ENCODE data around the gene MIS12.

Gene MIS12, protein sequence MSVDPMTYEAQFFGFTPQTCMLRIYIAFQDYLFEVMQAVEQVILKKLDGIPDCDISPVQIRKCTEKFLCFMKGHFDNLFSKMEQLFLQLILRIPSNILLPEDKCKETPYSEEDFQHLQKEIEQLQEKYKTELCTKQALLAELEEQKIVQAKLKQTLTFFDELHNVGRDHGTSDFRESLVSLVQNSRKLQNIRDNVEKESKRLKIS

DNA sequence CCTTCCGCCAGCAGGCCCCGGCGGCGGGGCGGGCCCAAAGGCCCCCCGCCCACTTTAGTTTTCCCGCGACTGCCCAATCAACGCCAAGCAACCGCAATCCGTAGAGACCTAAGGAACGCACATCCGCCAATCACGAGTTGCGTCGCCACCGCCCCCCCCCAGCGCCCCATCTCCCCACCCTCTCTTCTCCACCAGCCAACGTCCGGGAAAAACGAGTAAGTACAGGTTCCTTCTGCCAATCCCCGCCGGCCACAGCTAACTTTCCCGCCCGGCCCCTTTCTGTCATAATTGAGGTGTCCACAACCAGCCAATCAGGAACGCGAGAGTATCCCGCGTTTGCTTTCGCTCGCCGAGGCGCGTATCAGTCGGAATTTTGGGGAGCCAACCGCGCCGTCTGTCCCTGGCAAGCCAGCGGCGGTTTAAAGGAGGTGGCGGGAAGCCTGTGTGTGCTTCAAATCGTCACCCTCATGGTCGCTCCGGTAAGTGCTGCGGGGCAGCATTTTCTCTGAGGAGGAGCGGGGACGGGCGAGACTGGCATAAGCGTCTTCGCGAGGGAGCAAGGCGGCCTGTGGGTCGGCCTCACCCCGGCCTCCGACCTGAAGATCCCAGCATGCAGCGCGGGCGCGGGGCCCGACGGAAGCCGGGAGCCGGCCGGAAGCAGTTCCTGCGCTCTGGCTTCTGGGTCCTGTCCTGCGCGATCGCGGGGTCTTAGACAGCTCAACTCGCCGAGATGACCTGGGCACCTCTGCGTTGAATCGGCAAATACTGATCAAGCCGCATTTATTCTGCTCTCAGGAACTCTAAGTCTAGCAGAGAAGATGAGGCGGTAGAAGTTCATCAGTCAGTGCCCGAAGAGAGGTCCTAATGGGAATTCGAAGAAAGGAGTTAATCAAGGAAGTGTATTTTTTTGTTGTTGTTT, at the start of gene MIS12:
Gene MIS12 (plus strand): TSS at position 361 of the 919 bp plus-strand sequence. CDS start 2,297 bp downstream, outside the sequence.
- peak; percentile 94 to 98 (median 97) for DNase-seq (ENCODE audit: low read depth in 2 of 3, low spot score in 1 of 3)

- DNase-seq (ENCODE audit: low read depth in 2 of 3, low spot score in 1 of 3): no peak
Observed at GRCh38 chr17:5437721-5438317, 48.5 kb upstream of the MIS12 start.

DNA sequence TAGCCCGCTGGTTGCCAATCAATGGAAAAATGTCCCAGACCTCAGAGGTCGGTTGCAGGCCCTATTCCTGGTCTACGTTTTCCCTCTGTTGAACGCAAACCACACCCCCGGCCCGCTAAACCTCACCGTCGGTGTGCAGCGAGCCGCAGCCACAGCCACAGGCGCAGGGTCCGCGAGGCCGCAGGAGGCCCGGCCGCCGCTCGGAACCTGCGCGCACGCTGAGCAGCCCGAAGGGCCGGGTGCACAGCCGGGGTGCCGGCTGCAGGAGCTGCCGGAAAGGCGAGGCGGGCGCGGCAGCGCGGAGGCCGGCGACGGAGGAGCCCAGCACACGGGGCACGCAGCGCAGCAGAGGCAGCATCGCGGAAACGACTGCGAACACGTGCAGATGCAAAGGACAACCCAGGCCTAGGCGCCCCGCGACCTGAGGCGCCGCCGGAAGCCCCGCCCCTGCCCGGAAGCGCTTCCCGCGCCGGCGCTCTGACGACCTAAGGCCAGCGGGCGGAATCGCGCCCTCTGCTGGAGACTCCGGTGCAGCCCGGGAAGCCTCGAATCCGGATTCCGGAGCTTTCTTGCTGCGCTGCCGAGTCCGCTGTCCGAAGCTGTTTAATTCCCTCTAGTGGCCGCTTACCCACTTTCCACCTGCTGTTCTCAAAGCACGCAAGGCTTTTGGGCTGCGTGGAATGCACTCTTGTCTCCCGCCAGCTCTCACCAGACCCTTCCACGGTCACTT, 47.5 kb upstream of the MIS12 start, which contains the start of gene C1QBP:
Gene C1QBP (minus strand): TSS at position 440 of the 730 bp plus-strand sequence. CDS start 82 bp downstream, at position 358.
- DNase-seq (ENCODE audit: low read depth in 2 of 3, low spot score in 1 of 3): peak; percentile 87 to 92 (median 89)

- no peak for DNase-seq (ENCODE audit: low read depth in 2 of 3, low spot score in 1 of 3)
Observed at GRCh38 chr17:5439446-5439764, 47.0 kb upstream of the MIS12 start.

DNA sequence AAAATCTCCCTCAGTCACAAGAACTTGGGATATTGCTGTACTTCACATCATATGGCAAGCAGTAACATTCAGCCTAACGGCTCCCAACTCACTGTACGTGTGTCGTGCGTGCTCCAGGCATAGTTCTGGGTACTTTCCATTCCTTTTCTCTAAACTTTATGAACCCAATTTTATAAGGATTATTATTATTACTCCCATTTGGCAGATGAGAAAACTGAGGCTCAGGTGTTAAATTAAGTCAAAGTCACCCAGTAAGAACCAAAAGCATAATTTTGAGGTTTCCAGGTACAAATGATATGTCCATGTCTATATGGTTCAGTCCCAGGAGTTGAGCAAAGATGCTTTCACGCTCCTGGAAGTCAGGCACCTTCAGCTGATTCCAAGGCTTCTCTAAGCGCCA, 42.6 kb upstream of the MIS12 start:
- DNase-seq (ENCODE audit: low read depth in 2 of 3, low spot score in 1 of 3): no peak

DNA sequence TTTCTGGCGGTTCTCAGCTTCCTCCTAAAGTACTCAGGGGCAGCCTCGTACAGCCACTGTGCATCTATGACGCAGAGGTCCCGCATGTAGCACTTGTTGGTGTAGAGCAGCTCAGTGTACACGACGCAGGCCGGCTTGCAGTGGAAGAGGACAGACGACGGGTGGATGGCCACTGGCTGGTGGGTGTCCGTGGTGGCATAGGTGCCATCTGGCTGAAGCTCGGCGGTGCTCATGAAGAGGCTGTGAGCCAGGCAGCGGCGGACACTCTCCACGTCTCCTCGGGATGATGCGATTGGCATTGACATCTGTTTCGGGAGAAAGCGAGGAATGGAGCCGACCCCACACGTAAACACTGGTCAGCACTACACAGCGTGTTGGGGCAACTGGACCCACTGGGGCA, 42.2 kb upstream of the MIS12 start:
- no peak for DNase-seq (ENCODE audit: low read depth in 2 of 3, low spot score in 1 of 3)

- DNase-seq (ENCODE audit: low read depth in 2 of 3, low spot score in 1 of 3): no peak
Observed at GRCh38 chr17:5446786-5447185, 39.6 kb upstream of the MIS12 start.

DNA sequence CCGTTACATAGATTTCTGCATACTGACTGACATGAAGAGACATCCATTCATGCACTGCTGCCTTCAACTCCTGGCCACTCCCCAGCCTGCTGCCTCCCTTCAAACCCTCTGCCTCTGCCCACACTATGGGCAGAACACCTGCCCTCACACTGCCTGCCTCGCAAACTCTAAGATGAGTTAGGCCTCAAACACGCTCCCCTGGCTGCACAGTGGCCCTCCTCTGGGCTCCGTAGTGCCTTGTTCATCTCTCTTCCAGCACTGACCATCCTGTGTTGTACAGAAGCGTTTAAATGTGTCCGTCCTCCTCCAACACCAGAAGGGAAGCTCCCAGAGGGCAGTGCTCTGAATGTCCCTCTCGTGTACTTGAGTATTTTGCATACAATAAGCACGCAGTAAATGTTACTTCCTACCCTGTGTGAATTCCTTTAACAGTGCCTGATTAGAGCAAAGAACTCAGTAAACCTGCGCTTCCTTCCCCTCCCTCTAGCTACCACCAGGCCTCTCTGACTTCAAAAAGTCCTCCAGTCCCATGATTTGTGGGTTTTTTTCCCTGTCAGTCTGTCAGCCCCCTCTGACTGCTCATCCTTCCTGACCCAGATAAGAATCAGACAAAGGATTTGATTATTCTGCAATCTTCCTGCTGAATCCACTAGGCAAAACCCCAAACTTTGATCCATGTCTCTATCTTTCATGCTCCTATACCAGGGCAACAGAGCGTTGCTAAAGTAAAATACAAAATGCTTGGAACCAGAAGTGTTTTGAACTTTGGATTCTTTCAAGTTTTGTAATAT, 21.5 kb upstream of the MIS12 start:
- DNase-seq (ENCODE audit: low read depth in 2 of 3, low spot score in 1 of 3): no peak

DNA sequence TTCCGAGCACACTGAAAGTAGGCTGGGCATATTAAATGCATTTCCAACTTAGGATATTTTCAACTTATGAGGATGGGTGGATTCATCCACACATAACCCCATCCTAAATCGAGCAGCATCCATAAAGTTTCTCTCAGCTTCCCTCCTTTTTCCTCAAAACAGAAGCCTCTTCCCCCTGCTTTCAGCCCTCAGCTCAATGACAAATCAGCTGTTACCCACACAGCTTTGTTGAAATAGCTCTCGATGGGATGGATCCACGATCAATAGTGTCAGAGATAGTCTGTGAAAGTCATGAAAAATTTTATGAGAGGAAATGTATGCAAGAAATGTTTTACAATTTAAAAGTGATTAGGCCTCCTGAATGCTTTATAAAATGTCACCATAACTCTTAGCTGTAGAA, 20.1 kb upstream of the MIS12 start:
- no peak for DNase-seq (ENCODE audit: low read depth in 2 of 3, low spot score in 1 of 3)

- no peak for DNase-seq (ENCODE audit: low read depth in 2 of 3, low spot score in 1 of 3)
Observed at GRCh38 chr17:5467416-5467815, 18.9 kb upstream of the MIS12 start.

GRCh38 chr17:5468075-5468473, 18.3 kb upstream of the MIS12 start:
- peak in 1 of 3 donors; percentile 13 for DNase-seq (ENCODE audit: low read depth in 2 of 3, low spot score in 1 of 3)

DNA sequence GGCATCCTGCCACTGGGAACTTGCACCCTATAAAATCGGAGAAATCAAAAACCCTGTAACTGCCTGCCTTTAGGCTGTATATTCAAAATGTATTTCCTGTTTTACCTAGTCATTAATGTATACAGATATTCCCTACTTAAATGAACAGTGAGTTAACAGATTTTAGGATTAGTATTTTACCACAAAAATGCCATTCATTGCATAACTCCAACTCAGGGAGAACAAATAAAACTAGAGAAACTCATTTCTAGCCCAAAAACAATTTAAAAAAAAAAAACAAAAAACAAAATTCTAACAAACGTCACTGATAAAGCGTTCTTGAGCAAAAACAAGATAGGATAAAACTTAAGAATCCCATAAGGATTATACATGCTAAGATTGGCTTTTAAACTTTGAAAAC, 13.9 kb upstream of the MIS12 start:
- DNase-seq (ENCODE audit: low read depth in 2 of 3, low spot score in 1 of 3): no peak

DNA sequence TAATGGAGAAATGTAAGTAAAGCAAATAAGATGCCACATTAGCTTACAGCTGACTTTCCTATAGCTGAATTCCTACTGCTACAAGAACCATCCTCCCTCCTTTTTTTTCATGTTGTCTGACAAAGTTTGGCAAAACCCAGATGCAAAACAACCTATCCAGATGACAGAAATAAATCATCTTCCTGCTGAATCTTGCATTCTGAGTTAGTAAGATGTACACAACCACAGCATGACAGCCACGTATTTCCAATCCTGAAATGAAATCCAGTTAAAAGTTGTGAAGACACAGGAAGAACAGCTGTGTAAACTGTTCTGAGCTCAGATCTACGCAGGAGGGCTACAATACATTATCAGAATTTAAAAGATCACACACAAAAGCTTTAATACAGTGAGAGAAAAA, 12.5 kb upstream of the MIS12 start:
- DNase-seq (ENCODE audit: low read depth in 2 of 3, low spot score in 1 of 3): no peak

GRCh38 chr17:5478992-5479391, 7.4 kb upstream of the MIS12 start:
- DNase-seq (ENCODE audit: low read depth in 2 of 3, low spot score in 1 of 3): no peak

DNA sequence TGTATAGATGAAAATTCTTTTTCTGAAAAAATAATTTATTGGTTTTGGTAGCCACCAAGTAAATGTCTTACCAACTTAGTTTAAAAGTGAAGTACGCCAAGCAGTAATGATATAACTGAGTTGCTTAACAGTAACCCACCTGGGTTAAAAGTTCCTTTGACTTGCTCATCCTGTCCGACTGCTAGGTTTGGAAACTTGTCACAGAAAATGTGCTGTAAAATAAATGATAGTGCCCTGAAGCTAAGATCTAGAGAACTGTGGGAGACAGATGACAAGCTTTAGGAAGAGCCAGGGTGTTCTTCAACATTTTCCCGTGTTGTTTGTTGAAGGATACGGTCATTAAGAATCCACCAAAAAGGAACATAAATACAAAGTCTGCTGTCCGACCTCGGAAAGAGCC, 5.4 kb upstream of the MIS12 start:
- no peak for DNase-seq (ENCODE audit: low read depth in 2 of 3, low spot score in 1 of 3)

- no peak for DNase-seq (ENCODE audit: low read depth in 2 of 3, low spot score in 1 of 3)
Observed at GRCh38 chr17:5481451-5481850, 4.9 kb upstream of the MIS12 start.

GRCh38 chr17:5485270-5486205, 828 bp upstream of the MIS12 start, which contains the start of gene DERL2:
TSS of gene DERL2 (minus strand) at chr17:5486178. CDS start at chr17:5486161, 17 bp downstream.
- no peak for DNase-seq (ENCODE audit: low read depth in 2 of 3, low spot score in 1 of 3)

- no peak for DNase-seq (ENCODE audit: low read depth in 2 of 3, low spot score in 1 of 3)
Observed at GRCh38 chr17:5488752-5489151, 2.4 kb downstream of the MIS12 start.

DNA sequence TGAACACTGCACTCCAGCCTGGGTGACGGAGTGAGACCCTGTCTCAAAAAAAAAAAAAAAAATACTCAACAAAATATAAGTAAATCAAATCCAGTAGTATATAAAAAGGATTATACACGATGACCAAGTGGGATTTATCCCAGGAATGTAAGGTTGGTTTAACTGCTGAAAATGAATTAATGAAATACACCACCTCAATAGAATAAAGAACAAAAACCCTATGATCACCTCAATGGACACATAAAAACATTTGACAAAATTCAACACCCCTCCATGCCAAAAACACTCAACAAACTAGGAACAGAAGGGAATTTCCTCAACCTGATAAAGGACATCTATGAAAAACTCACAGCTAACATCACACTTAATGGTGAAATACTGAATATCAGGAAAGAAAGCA, 6.6 kb downstream of the MIS12 start:
- DNase-seq (ENCODE audit: low read depth in 2 of 3, low spot score in 1 of 3): no peak
